ENCODE results near the gene PRLR. TPM values are rescaled to one million over a fixed set of nuclear protein-coding genes. Genes with fewer than 3 reads are reported as not detected.

The PRLR gene
- total RNA-seq, 1 donor from 2014 or later: not detected

GRCh38 chr5:35223787-35224395 lies 6.4 kb downstream of the PRLR start:
- no peak for FAIRE-seq
- Histone ChIP-seq H3K27me3 (ENCODE audit: control insufficient read depth, insufficient read depth, low read length) (no peaks in the 10 kb centered on the region), H3K4me3 (ENCODE audit: low read depth, low read length) (no peak overlapping the region), H3K36me3 (ENCODE audit: control insufficient read depth, insufficient read depth, low read length) (no peaks in the 10 kb centered on the region)
- TF ChIP-seq, protein P1, sequence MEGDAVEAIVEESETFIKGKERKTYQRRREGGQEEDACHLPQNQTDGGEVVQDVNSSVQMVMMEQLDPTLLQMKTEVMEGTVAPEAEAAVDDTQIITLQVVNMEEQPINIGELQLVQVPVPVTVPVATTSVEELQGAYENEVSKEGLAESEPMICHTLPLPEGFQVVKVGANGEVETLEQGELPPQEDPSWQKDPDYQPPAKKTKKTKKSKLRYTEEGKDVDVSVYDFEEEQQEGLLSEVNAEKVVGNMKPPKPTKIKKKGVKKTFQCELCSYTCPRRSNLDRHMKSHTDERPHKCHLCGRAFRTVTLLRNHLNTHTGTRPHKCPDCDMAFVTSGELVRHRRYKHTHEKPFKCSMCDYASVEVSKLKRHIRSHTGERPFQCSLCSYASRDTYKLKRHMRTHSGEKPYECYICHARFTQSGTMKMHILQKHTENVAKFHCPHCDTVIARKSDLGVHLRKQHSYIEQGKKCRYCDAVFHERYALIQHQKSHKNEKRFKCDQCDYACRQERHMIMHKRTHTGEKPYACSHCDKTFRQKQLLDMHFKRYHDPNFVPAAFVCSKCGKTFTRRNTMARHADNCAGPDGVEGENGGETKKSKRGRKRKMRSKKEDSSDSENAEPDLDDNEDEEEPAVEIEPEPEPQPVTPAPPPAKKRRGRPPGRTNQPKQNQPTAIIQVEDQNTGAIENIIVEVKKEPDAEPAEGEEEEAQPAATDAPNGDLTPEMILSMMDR (IDR thresholded peaks at IDR 0.05; ENCODE audit: insufficient read depth, low read length, severe bottlenecking): no peak
- DNase-seq (ENCODE audit: low read depth): no peak

DNA sequence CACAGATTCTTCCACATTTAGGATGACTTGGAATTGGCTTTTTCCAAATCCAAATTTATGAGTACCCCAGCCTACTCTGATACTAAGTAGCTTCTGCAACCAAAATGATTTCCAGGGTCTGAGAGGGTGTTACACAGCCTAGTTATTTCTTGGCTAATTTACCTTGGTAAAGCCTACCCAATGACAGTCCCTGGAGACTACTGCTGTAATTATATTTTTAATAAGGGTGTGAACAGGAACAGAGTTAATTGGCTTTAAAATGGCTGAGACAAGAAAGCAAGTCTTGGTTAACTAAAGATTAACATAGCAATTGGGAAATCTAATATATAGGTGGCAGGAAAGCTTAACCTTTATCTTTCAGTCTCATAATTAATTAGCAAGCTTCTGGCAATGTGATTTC lies 9.3 kb downstream of the PRLR start:
- no peaks in the 10 kb centered on the region for H3K36me3 ChIP-seq (ENCODE audit: control insufficient read depth, insufficient read depth, low read length)
- FAIRE-seq (no peak), DNase-seq (ENCODE audit: low read depth) (no peak)
- H3K27me3 ChIP-seq (ENCODE audit: control insufficient read depth, insufficient read depth, low read length): no peaks in the 10 kb centered on the region
- H3K4me3 ChIP-seq (ENCODE audit: low read depth, low read length): no peak overlapping the region
- TF ChIP-seq, protein P1 (IDR thresholded peaks at IDR 0.05; ENCODE audit: insufficient read depth, low read length, severe bottlenecking): no peak

GRCh38 chr5:35218981-35219380 lies 11.3 kb downstream of the PRLR start:
- FAIRE-seq (no peak), DNase-seq (ENCODE audit: low read depth) (no peak)
- Histone ChIP-seq H3K4me3 (ENCODE audit: low read depth, low read length) (no peak overlapping the region), H3K36me3 (ENCODE audit: control insufficient read depth, insufficient read depth, low read length) (no peaks in the 10 kb centered on the region), H3K27me3 (ENCODE audit: control insufficient read depth, insufficient read depth, low read length) (no peaks in the 10 kb centered on the region)
- TF ChIP-seq, protein P1 (IDR thresholded peaks at IDR 0.05; ENCODE audit: insufficient read depth, low read length, severe bottlenecking): no peak

- H3K4me3 ChIP-seq (ENCODE audit: low read depth, low read length): no peak overlapping the region
- no peaks in the 10 kb centered on the region for H3K27me3 ChIP-seq (ENCODE audit: control insufficient read depth, insufficient read depth, low read length)
- H3K36me3 ChIP-seq (ENCODE audit: control insufficient read depth, insufficient read depth, low read length): no peaks in the 10 kb centered on the region
- TF ChIP-seq, protein P1 (IDR thresholded peaks at IDR 0.05; ENCODE audit: insufficient read depth, low read length, severe bottlenecking): no peak
- FAIRE-seq: no peak
- DNase-seq (ENCODE audit: low read depth): no peak
Observed at GRCh38 chr5:35214051-35214450, 16.2 kb downstream of the PRLR start.

GRCh38 chr5:35213608-35214007 lies 16.7 kb downstream of the PRLR start:
- Histone ChIP-seq H3K4me3 (ENCODE audit: low read depth, low read length) (no peak overlapping the region), H3K36me3 (ENCODE audit: control insufficient read depth, insufficient read depth, low read length) (no peaks in the 10 kb centered on the region), H3K27me3 (ENCODE audit: control insufficient read depth, insufficient read depth, low read length) (no peaks in the 10 kb centered on the region)
- DNase-seq (ENCODE audit: low read depth): no peak
- no peak for FAIRE-seq
- TF ChIP-seq, protein P1 (IDR thresholded peaks at IDR 0.05; ENCODE audit: insufficient read depth, low read length, severe bottlenecking): no peak
